NCI-H774 (cell line): ENCODE data around the gene ZBTB20.

ENCODE experiments used
- DNase-seq: peaks from one replicate; lab custom pipeline; 2025; lab: John Stamatoyannopoulos, UW

The ZBTB20 gene

GRCh38 chr3:114332342-114333179 lies 814.5 kb downstream of the ZBTB20 start:
- DNase-seq: no peak

- DNase-seq: no peak
These were observed 815.4 kb downstream of the ZBTB20 start for GRCh38 chr3:114331710-114332109.

DNA sequence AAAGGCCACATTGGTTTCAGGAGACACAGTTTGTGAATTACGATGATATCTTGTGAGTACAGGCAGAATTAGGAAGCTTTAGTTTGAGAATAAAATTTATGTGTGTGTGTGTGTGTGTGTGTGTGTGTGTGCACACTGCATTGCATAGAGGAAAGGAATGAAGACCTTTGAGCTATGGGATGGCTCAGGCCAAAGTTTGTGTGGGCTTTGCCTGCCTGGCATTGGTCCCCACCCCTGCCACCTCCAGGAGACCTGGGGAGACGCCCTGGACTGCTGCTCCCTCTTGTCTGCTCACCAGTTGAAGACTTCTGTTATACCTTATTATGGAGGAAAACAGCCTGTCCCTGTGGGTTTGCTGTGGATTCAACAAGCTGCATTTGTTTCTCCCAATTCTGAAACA lies 816.1 kb downstream of the ZBTB20 start:
- DNase-seq: no peak

DNA sequence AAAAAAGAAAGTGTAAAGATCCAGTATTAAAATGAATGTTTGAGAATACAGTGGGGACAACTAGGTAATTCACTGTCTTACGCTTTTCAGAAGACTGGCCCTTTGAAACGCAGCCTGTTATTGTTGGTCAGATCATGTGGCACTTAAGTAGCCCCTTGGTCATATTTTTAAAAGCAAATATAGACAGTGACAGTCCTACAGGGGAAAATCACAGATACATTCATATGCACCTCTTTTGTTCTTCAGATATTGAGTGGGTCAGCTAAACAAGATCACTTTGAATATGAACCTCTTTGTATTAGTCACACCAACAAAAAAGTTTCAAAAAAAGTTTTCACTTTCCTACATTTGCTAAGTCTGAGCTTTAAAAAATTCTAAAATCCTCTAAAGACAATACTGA lies 817.3 kb downstream of the ZBTB20 start:
- no peak for DNase-seq

GRCh38 chr3:114328345-114328744 lies 818.7 kb downstream of the ZBTB20 start:
- DNase-seq: no peak

DNA sequence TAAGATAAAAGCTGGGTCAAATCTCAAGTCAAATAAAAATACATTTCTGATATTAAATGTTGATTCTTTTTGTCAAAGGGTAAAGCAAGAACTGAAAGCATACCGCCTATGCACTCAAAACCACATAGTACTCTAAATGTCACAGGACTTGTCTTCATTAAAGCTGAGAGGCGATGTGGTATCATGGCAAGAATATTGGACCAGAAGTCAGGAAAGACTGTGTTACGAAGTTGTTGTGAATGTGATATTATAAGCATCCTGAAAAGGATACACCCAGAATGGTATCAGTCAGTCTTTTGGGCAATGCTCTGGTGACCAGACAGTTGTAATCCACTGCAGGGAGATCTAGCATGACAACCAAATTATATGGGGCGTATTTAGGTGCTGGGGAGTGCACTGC lies 819.4 kb downstream of the ZBTB20 start:
- no peak for DNase-seq

- DNase-seq: no peak
These were observed 823.4 kb downstream of the ZBTB20 start for GRCh38 chr3:114323546-114324254.

DNA sequence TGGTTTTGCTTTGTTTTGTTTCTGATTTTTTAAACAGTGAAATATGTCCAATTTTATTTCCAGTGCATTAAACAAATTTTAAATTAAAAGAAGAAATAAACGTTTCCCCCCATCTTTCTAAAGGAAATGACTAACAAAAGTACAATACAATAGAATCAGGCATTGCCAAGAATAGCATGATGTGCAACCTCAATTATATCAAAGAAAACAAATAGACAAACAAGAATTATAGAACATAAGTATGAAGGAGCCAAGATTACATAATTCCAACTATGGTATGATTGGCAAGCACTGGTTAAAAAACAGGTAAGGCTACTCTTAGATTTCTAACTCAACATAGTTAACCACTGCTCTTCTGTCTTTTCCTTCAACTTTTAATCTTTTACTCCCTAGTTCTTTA lies 826.8 kb downstream of the ZBTB20 start:
- DNase-seq: no peak

DNA sequence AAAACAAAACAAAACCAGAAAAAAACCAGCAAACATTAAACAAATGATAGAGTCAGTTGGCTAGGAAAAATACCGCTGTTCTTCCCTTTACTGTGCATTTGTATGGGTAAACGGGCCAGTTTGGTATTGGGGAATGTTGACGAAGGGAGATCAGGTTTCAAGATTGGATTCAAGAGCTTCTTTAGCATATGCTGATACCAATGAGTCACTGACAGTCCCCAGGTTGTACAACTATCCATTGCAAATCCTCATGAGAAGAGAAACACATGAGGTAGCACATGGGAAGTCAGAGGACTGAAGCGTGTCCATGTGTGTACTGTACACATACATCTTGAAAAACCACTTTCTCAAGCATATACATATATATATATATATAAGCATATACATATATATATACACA lies 827.6 kb downstream of the ZBTB20 start:
- peak; percentile 19 for DNase-seq

- DNase-seq: no peak
These were observed 828.8 kb downstream of the ZBTB20 start for GRCh38 chr3:114318295-114318694.

GRCh38 chr3:114314282-114314681 lies 832.8 kb downstream of the ZBTB20 start:
- DNase-seq: no peak

GRCh38 chr3:114313426-114313825 lies 833.7 kb downstream of the ZBTB20 start:
- DNase-seq: no peak

- no peak for DNase-seq
These were observed 836.4 kb downstream of the ZBTB20 start for GRCh38 chr3:114310695-114311094.

GRCh38 chr3:114308830-114309229 lies 838.3 kb downstream of the ZBTB20 start:
- no peak for DNase-seq

DNA sequence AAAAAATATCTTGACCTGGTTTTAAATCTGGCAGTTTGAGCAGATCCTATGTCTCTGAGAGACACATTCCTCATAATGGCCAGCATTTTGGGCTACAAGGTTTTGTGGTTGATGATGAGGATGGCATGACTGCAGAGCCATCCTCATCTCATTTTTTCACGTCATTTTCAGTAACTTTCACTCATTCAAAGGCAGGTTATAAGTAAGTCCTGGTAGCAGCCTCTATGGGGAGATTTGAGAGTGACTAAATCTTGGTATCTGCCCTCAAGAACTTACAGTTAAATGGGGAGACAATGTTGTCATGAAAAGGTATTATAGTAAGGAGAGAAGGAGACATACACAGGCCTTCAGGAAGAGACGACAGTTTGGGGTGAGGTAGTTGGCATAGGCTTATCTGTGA lies 838.7 kb downstream of the ZBTB20 start:
- no peak for DNase-seq

DNA sequence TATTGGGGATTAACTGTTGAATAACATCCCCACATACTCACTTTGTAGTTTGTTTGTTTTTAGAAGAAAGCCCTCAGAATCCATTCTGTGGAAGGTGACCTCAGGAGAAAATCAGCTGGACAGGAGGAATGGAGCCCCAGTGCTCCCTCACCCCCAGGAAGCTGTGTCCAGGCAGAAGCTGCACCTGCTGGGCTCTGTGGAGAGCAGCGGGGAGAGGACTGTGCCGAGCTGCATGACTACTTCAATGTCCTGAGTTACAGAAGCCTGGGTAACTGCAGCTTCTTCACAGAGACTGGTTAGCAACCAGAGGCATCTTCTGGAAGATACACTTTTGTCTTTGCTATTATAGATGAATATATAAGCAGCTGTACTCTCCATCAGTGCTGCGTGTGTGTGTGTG lies 839.3 kb downstream of the ZBTB20 start:
- DNase-seq: no peak

- DNase-seq: no peak
These were observed 839.8 kb downstream of the ZBTB20 start for GRCh38 chr3:114307222-114307830.

GRCh38 chr3:114299941-114300624 lies 847.0 kb downstream of the ZBTB20 start:
- no peak for DNase-seq

DNA sequence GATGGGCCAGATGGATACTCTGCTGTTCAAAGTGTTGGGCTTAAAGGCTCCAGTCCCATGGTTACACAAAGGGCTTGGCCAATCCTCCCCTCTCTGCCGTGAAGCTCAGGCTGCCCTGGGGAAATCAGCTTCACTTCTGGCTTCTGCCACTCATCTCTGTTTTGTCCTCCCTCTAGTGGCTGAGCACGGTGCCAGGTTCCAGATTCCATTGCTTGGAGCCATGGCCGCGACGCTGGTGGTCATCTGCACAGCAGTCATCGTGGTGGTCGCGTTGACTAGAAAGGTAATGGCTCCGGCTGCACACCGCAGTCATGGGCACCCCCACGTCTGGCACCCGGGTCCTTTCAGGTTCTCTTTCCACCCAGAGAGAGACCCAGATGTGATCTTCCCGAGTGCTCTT lies 847.7 kb downstream of the ZBTB20 start:
- DNase-seq: no peak

DNA sequence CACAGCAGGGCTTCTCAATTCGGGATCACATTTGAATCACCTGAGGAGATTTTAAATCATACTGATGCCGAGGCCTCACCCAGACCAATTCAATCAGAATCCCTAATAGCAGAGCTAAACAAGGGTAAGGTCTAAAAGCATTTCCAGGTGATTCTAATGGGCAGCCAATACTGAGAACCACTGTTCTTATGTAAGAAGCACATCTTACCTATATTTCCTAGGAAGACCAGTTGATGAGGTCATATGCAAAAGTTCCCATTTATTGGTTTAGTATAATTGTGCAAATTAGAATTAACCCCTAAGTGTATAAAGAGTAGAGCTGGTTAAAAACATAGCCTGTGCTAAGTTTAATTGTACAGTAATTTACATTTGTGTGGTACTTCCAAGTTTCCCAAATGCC lies 851.1 kb downstream of the ZBTB20 start:
- DNase-seq: no peak

DNA sequence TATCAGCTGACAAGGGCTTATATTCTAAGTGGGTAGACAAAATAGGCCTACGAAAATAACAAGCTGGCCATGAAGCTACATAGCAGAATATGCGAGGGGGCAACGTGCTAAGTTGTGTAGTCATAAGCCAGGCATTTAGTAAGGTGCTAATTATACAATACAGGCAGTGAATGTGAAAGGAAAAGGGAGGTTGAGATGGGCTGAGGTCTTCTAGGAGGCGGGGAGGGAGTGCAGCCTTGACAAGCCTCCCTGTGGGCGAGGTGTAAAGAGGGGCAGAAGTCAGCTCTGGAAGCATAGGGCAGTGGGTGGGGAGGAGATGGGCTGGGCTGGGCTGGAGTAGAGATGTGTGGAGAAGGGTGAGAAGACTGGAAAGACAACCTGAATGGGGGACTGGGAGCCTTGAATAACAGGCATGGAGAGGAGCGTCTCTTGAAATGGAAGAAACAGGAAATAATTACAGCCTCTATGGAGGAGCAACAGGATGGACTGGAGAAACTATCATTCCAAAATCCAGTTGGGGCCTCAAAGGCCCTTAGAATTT lies 852.1 kb downstream of the ZBTB20 start:
- no peak for DNase-seq

GRCh38 chr3:114293838-114294535 lies 853.1 kb downstream of the ZBTB20 start, which contains the start of gene TIGIT:
Gene TIGIT (plus strand): TSS chr3:114294028. CDS start chr3:114294062, 34 bp downstream.
- no peak for DNase-seq
